HL-60 (cell line): ENCODE data around the gene TMEM150B.

Experiments
- DNase-seq, 2 experiments: peaks; one replicate each; pipeline ENCODE4 v3.0.0-alpha.2; 2010 to 2020; ENCODE audit warnings: low read depth in 1 of 2, low spot score in 1 of 2
- H3K27ac ChIP-seq: fragments of 250-450 bp; sonication (Bioruptor Pico); replicated peaks from 2 replicates; pipeline ENCODE4 v1.5.1; 2020; ENCODE audit warnings: mild to moderate bottlenecking, moderate library complexity
- H3K27me3 ChIP-seq: fragments of 250-450 bp; sonication (Bioruptor Pico); 2 replicates; pipeline ENCODE4 v1.5.1; 2021; ENCODE audit warnings: mild to moderate bottlenecking, moderate library complexity; ENCODE audit not compliant: insufficient read depth, poor library complexity, severe bottlenecking
- H3K4me3 ChIP-seq: replicated peaks from 2 replicates; pipeline ENCODE4 v1.5.1; 2011; ENCODE audit warnings: mild to moderate bottlenecking, control low read depth, low read length; ENCODE audit not compliant: insufficient read depth
- GABPA ChIP-seq: IDR thresholded peaks from 2 replicates; pipeline ENCODE4 v1.6.1; 2012; ENCODE audit warnings: low read depth
- POLR2AphosphoS5 ChIP-seq: IDR thresholded peaks from 2 replicates; pipeline ENCODE4 v1.6.1; 2012; ENCODE audit warnings: low read depth
- SPI1 ChIP-seq: IDR thresholded peaks from 2 replicates; pipeline ENCODE4 v1.6.1; 2012; ENCODE audit warnings: low read depth, mild to moderate bottlenecking, borderline replicate concordance
- TF ChIP-seq, protein P1 (sequence below): IDR thresholded peaks from 2 replicates; pipeline ENCODE4 v1.6.1; 2012; ENCODE audit warnings: low read depth; ENCODE audit not compliant: insufficient replicate concordance
- TF ChIP-seq, protein P2 (sequence below): IDR thresholded peaks from one replicate; pipeline ENCODE4 v1.5.1; 2011; ENCODE audit warnings: low read length, control low read depth, inconsistent platforms; ENCODE audit not compliant: insufficient read depth

TMEM150B gene

DNA sequence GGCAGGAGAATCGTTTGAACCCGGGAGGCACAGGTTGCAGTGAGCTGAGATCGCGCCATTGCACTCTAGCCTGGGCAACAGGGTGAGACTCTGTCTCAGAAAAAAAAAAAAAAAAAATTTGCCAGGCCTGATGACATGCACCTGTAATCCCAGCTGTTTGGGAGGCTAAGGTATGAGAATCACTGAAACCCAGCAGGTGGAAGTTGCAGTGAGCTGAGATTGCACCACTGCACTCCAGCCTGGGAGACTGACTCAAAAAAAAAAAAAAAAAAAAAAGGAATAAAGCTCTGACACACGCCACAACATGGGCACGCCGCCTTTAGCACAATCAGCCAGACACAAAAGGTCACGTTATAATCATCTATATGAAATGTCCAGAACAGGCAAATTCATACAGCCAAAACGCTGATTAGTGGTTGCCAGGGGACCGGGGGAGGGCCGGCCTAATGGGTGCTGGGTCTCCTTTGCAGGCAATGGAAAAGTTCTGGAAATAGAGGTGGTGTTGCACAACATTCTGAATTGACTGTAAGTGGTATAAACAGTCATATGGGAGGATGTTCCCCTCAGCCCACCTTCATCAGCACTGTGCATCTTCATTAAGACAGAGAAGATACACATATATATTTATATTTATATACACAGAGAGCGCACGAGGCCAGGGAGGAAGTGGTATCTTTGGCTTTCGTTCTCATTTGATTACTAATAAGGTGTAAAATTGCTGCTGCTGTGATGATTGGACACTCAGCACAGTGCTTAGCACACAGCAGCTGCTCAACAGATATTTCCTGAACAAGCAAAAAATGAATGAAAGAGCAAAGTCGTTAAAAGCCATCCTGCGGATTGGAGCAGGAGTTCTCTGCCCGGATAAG, 49.1 kb downstream of the TMEM150B start:
- Histone ChIP-seq H3K27ac (no peak overlapping the region; the same call in 1 of the 2 replicates), H3K27me3 (no peaks in the 10 kb centered on the region), H3K4me3 (no peak overlapping the region)
- TF ChIP-seq, protein P1, sequence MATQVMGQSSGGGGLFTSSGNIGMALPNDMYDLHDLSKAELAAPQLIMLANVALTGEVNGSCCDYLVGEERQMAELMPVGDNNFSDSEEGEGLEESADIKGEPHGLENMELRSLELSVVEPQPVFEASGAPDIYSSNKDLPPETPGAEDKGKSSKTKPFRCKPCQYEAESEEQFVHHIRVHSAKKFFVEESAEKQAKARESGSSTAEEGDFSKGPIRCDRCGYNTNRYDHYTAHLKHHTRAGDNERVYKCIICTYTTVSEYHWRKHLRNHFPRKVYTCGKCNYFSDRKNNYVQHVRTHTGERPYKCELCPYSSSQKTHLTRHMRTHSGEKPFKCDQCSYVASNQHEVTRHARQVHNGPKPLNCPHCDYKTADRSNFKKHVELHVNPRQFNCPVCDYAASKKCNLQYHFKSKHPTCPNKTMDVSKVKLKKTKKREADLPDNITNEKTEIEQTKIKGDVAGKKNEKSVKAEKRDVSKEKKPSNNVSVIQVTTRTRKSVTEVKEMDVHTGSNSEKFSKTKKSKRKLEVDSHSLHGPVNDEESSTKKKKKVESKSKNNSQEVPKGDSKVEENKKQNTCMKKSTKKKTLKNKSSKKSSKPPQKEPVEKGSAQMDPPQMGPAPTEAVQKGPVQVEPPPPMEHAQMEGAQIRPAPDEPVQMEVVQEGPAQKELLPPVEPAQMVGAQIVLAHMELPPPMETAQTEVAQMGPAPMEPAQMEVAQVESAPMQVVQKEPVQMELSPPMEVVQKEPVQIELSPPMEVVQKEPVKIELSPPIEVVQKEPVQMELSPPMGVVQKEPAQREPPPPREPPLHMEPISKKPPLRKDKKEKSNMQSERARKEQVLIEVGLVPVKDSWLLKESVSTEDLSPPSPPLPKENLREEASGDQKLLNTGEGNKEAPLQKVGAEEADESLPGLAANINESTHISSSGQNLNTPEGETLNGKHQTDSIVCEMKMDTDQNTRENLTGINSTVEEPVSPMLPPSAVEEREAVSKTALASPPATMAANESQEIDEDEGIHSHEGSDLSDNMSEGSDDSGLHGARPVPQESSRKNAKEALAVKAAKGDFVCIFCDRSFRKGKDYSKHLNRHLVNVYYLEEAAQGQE: no peak
- TF ChIP-seq POLR2AphosphoS5 (no peak), GABPA (no peak), SPI1 (no peak)
- TF ChIP-seq, protein P2, sequence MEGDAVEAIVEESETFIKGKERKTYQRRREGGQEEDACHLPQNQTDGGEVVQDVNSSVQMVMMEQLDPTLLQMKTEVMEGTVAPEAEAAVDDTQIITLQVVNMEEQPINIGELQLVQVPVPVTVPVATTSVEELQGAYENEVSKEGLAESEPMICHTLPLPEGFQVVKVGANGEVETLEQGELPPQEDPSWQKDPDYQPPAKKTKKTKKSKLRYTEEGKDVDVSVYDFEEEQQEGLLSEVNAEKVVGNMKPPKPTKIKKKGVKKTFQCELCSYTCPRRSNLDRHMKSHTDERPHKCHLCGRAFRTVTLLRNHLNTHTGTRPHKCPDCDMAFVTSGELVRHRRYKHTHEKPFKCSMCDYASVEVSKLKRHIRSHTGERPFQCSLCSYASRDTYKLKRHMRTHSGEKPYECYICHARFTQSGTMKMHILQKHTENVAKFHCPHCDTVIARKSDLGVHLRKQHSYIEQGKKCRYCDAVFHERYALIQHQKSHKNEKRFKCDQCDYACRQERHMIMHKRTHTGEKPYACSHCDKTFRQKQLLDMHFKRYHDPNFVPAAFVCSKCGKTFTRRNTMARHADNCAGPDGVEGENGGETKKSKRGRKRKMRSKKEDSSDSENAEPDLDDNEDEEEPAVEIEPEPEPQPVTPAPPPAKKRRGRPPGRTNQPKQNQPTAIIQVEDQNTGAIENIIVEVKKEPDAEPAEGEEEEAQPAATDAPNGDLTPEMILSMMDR: no peak
- DNase-seq: no peak

DNA sequence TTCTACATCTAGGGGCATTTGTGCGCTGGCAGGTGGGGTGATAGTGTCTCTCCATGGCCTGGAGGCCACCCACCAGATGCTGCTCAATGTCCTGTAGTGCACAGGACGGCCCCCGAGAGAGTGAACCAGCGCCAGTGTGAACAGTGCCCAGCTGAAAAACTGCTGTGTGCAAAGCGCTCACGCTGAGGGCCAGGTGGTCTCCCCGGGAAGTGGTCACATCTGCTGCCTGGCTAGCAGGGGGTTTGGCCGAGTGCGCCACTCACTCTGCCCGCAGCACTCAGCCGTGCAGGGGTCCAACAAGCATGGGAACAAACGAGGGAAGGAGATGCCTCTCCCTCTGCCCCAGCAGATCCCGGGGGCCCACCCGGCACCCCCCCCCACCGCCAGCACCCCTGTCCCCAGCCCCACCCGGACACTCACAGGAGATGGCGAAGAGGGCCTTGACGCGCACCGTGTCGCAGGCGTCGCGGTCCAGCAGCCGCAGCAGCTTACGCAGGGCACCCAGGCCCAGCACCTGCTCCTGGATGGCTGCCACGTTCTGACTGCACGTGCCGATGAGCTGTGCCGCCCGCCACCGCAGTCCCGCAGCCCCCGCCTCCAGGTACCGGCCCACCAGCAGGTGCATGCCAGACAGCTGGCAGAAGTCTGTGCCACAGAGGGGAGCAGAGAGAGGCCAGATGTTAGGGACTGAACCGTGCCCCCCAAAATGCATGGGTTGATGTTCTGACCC, 51.0 kb downstream of the TMEM150B start:
- Histone ChIP-seq H3K27ac (no peak overlapping the region), H3K4me3 (no peak overlapping the region), H3K27me3 (no peaks in the 10 kb centered on the region)
- no peak for DNase-seq
- TF ChIP-seq, protein P1: no peak
- TF ChIP-seq SPI1 (no peak), GABPA (no peak), POLR2AphosphoS5 (no peak)
- TF ChIP-seq, protein P2: no peak

DNA sequence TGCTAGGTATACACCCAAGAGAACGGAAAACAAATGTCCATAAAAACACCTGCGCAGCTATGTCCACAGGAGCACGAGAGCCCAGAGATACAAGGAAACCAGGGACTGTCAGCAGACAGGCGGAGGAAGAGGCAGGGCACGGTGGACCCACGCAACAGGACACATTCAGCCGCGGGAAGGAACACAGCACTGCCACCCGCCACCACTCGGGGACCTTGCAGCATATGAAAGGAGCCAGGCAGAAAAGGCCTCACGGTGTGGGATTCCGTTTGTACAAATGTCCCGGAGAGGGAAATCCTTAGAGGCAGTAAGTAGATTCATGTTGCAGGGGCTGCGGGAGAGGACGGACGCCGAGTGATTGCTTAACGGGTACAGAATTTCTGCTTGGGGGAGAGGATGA, 53.0 kb downstream of the TMEM150B start:
- DNase-seq: no peak

More for the DNA sequence above, 53.0 kb downstream of the TMEM150B start:
- Histone ChIP-seq H3K27me3 (no peaks in the 10 kb centered on the region), H3K4me3 (no peak overlapping the region), H3K27ac (no peak overlapping the region)
- TF ChIP-seq POLR2AphosphoS5 (no peak), GABPA (no peak)
- TF ChIP-seq, protein P2: no peak
